ENCODE data around the gene CNGB1. TPM values are rescaled to one million over a fixed set of nuclear protein-coding genes. Genes with fewer than 3 reads are reported as not detected.
"Not testable (repeated sequence)": the region's sequence is repeated elsewhere in the genome, so short reads cannot be mapped to it uniquely, and the experiment has no call there.

The CNGB1 gene
- total RNA-seq, 2 experiments from 2014 or later: not detected

DNA sequence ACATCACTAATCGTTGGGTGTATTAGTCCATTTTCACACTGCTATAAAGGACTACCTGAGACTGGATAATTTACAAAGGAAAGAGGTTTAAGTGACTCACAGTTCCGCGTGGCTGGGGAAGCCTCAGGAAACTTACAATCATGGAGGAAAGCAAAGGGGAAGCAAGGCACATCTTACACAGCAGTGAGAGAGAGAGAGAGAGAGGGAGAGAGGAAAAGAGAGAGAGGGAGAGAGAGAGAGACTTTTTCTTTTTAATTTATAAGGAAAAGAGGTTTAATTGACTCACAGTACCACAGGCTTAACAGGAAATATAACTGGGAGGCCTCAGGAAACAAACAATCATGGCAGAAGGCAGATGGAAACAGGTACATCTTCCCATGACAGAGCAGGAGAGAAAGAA lies 41.7 kb downstream of the CNGB1 start:
- H3K4me3 Mint-ChIP-seq: no peak overlapping the region
- no peaks in the 10 kb centered on the region for H3K4me1 Mint-ChIP-seq (ENCODE audit: low read depth)
- DNase-seq: no peak
- CTCF ChIA-PET: no interaction called here
- intact Hi-C loops (cut with micrococcal nuclease): no loop called here
- POLR2A ChIA-PET: no interaction called here
- H3K9me3 Mint-ChIP-seq: no peaks in the 10 kb centered on the region
- no peaks in the 10 kb centered on the region for H3K27me3 Mint-ChIP-seq
- H3K27ac Mint-ChIP-seq: no peak overlapping the region
- no peaks in the 10 kb centered on the region for H3K36me3 Mint-ChIP-seq

DNA sequence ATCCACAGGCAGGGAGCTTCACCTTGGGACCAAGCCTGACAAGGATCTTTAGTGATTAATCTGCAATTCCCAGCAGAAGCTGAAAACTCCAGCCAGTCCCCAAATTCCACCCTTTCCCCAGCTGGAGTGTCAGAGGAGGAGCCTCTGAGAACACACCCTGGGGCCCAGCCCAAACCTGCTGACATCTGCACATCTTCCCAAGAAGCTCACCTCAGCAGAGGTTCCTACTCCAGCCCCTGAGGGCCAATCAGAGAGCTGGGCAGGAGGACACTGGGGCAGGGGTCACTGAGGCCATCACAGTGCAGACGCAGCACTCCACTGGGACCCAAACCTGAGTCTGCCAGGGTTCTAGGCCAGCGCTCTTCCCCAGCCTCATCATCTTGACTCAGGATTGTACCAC lies 44.9 kb downstream of the CNGB1 start:
- Mint-ChIP-seq H3K4me1 (ENCODE audit: low read depth) (no peaks in the 10 kb centered on the region), H3K4me3 (no peak overlapping the region), H3K27me3 (no peaks in the 10 kb centered on the region), H3K9me3 (no peaks in the 10 kb centered on the region), H3K27ac (no peak overlapping the region), H3K36me3 (no peaks in the 10 kb centered on the region)
- ChIA-PET CTCF (no interaction called here), POLR2A (no interaction called here)
- no peak for DNase-seq
- intact Hi-C loops (cut with micrococcal nuclease): no loop called here

DNA sequence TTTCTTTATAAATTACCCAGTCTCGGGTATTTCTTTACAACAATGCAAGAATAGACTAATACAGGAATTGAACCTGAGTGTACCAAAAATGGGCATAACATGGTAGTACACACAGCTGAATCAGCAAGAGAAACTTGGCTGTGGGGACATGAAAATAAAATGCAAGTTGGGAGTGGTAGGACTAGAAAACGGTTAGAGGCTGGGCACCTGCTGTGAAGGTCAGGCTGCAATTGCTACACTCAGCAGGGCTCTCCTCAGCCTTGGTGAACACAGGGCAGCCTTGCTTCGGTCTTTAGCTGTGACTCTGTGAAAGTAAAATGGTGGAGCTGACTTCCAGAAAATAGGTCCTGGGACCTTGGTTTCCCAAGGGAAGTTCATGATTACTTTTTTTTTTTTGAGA lies 45.6 kb downstream of the CNGB1 start:
- Mint-ChIP-seq H3K27ac (no peak overlapping the region), H3K27me3 (no peaks in the 10 kb centered on the region), H3K9me3 (no peaks in the 10 kb centered on the region), H3K4me3 (no peak overlapping the region), H3K4me1 (ENCODE audit: low read depth) (no peaks in the 10 kb centered on the region), H3K36me3 (no peaks in the 10 kb centered on the region)
- no peak for DNase-seq
- intact Hi-C loops (cut with micrococcal nuclease): no loop called here
- ChIA-PET CTCF (no interaction called here), POLR2A (no interaction called here)

DNA sequence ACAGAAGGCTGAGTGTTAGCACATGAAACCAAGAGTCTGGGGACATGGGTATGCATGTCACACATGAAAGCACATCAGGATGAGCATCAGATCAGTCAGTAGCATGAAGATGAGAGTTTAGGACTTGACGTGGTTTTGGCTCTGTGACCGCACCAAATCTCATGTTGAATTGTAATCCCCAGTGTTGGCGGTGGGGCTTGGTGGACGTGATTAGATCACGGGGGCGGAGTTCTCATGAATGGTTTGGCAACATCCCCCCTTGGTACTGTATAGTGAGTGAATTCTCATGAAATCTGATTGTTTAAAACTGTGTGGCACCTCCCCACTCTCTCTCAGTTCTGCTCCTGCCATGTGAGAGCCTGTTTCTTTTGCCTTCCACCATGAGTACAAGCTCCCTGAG lies 46.4 kb downstream of the CNGB1 start:
- peaks cover under 1% of the 10 kb centered on the region for H3K9me3 Mint-ChIP-seq
- POLR2A ChIA-PET: no interaction called here
- DNase-seq: no peak
- H3K27me3 Mint-ChIP-seq: no peaks in the 10 kb centered on the region
- CTCF ChIA-PET: no interaction called here
- H3K4me3 Mint-ChIP-seq: no peak overlapping the region
- H3K4me1 Mint-ChIP-seq (ENCODE audit: low read depth): no peaks in the 10 kb centered on the region
- H3K36me3 Mint-ChIP-seq: no peaks in the 10 kb centered on the region
- H3K27ac Mint-ChIP-seq: no peak overlapping the region
- intact Hi-C loops (cut with micrococcal nuclease): no loop called here

- no peak overlapping the region for H3K4me3 Mint-ChIP-seq
- ChIA-PET CTCF (no interaction called here), POLR2A (no interaction called here)
- H3K27me3 Mint-ChIP-seq: no peaks in the 10 kb centered on the region
- H3K27ac Mint-ChIP-seq: no peak overlapping the region
- DNase-seq: no peak
- H3K4me1 Mint-ChIP-seq (ENCODE audit: low read depth): no peaks in the 10 kb centered on the region
- H3K9me3 Mint-ChIP-seq: peaks cover 2% of the 10 kb centered on the region
- intact Hi-C loops (cut with micrococcal nuclease): no loop called here
- H3K36me3 Mint-ChIP-seq: no peaks in the 10 kb centered on the region
Measured at GRCh38 chr16:57923841-57924240, 47.1 kb downstream of the CNGB1 start.

GRCh38 chr16:57923418-57923817 lies 47.5 kb downstream of the CNGB1 start:
- intact Hi-C loops (cut with micrococcal nuclease): no loop called here
- no peaks in the 10 kb centered on the region for H3K36me3 Mint-ChIP-seq
- H3K9me3 Mint-ChIP-seq: peaks cover 2% of the 10 kb centered on the region
- no peak overlapping the region for H3K27ac Mint-ChIP-seq
- H3K27me3 Mint-ChIP-seq: no peaks in the 10 kb centered on the region
- no peak overlapping the region for H3K4me3 Mint-ChIP-seq
- no peaks in the 10 kb centered on the region for H3K4me1 Mint-ChIP-seq (ENCODE audit: low read depth)
- DNase-seq: no peak
- ChIA-PET CTCF (no interaction called here), POLR2A (no interaction called here)

DNA sequence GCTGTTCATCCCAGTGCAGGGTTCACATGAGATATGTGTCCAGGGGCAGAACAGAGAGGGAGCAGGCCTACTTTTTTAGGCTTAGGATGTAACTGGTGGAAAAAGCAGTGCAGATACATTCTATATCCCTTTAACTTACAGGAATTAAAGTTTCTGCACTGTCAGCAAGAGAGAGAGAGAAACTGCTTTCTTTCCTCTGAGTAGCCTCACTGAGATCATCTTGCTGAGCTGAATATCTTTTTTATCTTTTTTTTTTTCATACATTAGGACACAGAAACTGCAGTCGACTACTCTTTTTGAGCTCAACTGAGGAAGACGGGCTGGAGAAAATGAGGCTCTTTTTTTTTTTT lies 50.1 kb downstream of the CNGB1 start:
- Mint-ChIP-seq H3K4me3 (no peak overlapping the region), H3K27me3 (no peaks in the 10 kb centered on the region), H3K9me3 (peaks cover 2% of the 10 kb centered on the region), H3K4me1 (ENCODE audit: low read depth) (no peaks in the 10 kb centered on the region), H3K27ac (no peak overlapping the region), H3K36me3 (no peaks in the 10 kb centered on the region)
- DNase-seq: no peak
- POLR2A ChIA-PET: interaction anchor here (0.6 kb wide), 1 partner anchor 41 kb away, joined by 3 read pairs; no protein-coding TSS in a partner anchor
- intact Hi-C loops (cut with micrococcal nuclease): no loop called here
- CTCF ChIA-PET: interaction anchor here (0.6 kb wide), 1 partner anchor 345 kb away, joined by 5 read pairs; no protein-coding TSS in a partner anchor

GRCh38 chr16:57920215-57920879 lies 50.6 kb downstream of the CNGB1 start:
- Mint-ChIP-seq H3K4me3 (no peak overlapping the region), H3K4me1 (ENCODE audit: low read depth) (no peaks in the 10 kb centered on the region), H3K36me3 (no peaks in the 10 kb centered on the region), H3K27me3 (no peaks in the 10 kb centered on the region), H3K27ac (no peak overlapping the region), H3K9me3 (peaks cover 2% of the 10 kb centered on the region)
- no peak for DNase-seq
- POLR2A ChIA-PET: no interaction called here
- intact Hi-C loops (cut with micrococcal nuclease): no loop called here
- CTCF ChIA-PET: interaction anchor here (1.3 kb wide), 1 partner anchor 22 kb away, joined by 3 read pairs; no protein-coding TSS in a partner anchor

DNA sequence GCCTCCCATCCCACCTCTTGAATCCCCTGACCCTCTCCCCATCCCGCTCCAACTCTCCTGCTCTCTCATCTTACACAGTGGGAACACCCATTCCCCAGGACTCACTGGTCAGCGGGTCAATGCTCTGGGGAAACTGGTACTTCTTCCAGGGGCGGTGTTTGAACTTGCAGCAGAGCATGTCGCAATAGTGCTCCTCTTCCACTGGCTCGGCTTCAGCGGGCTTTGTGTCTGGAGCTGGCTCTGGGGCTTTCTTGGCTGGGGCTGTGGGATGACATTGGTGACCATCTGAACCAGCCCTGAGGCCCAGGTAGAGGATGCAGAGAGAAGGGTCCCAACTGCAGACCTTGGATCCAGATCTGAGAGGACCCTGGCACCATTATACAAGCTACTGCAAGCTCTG lies 51.9 kb downstream of the CNGB1 start:
- H3K27me3 Mint-ChIP-seq: no peaks in the 10 kb centered on the region
- DNase-seq: no peak
- intact Hi-C loops (cut with micrococcal nuclease): no loop called here
- ChIA-PET POLR2A (no interaction called here), CTCF (interaction anchor here (1.3 kb wide), 1 partner anchor 20 kb away, joined by 3 read pairs; no protein-coding TSS in a partner anchor)
- peaks cover 2% of the 10 kb centered on the region for H3K9me3 Mint-ChIP-seq
- no peaks in the 10 kb centered on the region for H3K36me3 Mint-ChIP-seq
- no peak overlapping the region for H3K27ac Mint-ChIP-seq
- H3K4me3 Mint-ChIP-seq: no peak overlapping the region
- no peaks in the 10 kb centered on the region for H3K4me1 Mint-ChIP-seq (ENCODE audit: low read depth)

- no peaks in the 10 kb centered on the region for H3K4me1 Mint-ChIP-seq (ENCODE audit: low read depth)
- CTCF ChIA-PET: no interaction called here
- no peak for DNase-seq
- intact Hi-C loops (cut with micrococcal nuclease): no loop called here
- no peak overlapping the region for H3K4me3 Mint-ChIP-seq
- H3K27me3 Mint-ChIP-seq: no peaks in the 10 kb centered on the region
- H3K27ac Mint-ChIP-seq: no peak overlapping the region
- no peaks in the 10 kb centered on the region for H3K36me3 Mint-ChIP-seq
- POLR2A ChIA-PET: no interaction called here
- H3K9me3 Mint-ChIP-seq: peaks cover 2% of the 10 kb centered on the region
Measured at GRCh38 chr16:57918444-57918843, 52.5 kb downstream of the CNGB1 start.

GRCh38 chr16:57917929-57918328 lies 53.0 kb downstream of the CNGB1 start:
- intact Hi-C loops (cut with micrococcal nuclease); POLR2A ChIA-PET; H3K36me3 Mint-ChIP-seq; H3K4me3 Mint-ChIP-seq; H3K4me1 Mint-ChIP-seq (ENCODE audit: low read depth); H3K9me3 Mint-ChIP-seq; H3K27ac Mint-ChIP-seq; H3K27me3 Mint-ChIP-seq; DNase-seq; CTCF ChIA-PET: not testable (repeated sequence)

GRCh38 chr16:57917489-57917888 lies 53.4 kb downstream of the CNGB1 start:
- CTCF ChIA-PET; intact Hi-C loops (cut with micrococcal nuclease); H3K36me3 Mint-ChIP-seq: not testable (repeated sequence)

DNA sequence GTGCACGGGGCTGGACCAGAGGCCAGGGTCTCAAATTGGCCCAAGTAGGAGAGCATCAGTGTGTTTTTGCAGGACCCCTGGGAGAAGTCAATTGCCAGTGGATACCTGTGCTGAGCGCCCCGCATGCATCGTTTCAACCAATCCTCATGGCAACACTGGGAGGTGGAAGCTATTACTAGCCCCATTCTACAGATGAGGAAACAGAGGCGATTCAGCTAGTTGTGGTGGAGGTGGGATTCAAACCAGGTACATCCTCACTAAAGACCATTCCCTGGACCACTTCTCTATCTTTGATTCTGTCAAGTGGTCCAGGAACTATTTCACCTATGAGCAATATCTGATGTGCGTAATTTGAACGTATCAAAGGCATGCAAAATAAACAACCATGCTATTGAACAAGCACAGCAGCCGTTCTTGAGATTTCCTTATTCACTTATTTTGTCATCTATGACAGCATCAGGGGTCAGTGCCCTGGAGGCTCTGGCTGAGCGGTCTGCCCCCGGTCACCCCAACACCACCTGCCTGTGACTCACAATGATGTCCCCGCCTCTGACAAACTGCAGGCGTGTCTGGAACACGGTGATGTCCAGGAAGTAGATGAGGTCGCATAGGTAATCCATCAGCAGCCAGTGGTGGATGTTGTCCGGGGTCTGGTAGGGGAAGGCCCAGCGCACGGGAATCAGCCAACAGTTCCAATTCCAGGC lies 54.0 kb downstream of the CNGB1 start:
- CTCF ChIA-PET: no interaction called here
- intact Hi-C loops (cut with micrococcal nuclease): no loop called here

More at GRCh38 chr16:57917489-57917888, 53.4 kb downstream of the CNGB1 start:
- H3K27ac Mint-ChIP-seq; H3K4me1 Mint-ChIP-seq (ENCODE audit: low read depth); POLR2A ChIA-PET; DNase-seq; H3K4me3 Mint-ChIP-seq; H3K9me3 Mint-ChIP-seq; H3K27me3 Mint-ChIP-seq: not testable (repeated sequence)

More for the DNA sequence above, 54.0 kb downstream of the CNGB1 start:
- Mint-ChIP-seq H3K27me3 (no peaks in the 10 kb centered on the region), H3K9me3 (peaks cover 2% of the 10 kb centered on the region), H3K36me3 (no peaks in the 10 kb centered on the region), H3K27ac (no peak overlapping the region), H3K4me1 (ENCODE audit: low read depth) (no peaks in the 10 kb centered on the region), H3K4me3 (no peak overlapping the region)
- POLR2A ChIA-PET: no interaction called here
- no peak for DNase-seq

All from activated CD4-positive, alpha-beta memory T cell treated with anti-CD3 and anti-CD28 coated beads for 36 hours (primary cell).